Measurements from ENCODE around the gene NECTIN1. TPM values are rescaled to one million over a fixed set of nuclear protein-coding genes. Genes with fewer than 3 reads are reported as not detected.

The NECTIN1 gene
- total and polyA plus RNA-seq, 2 of the 13 experiments (the other 11 are each of a cell fraction or from before 2014, with no cell fraction given): 3.9 to 7.3 TPM

- TF ChIP-seq PRPF4 (IDR thresholded peaks at IDR 0.05; ENCODE audit: low read depth, low read length, poor library complexity, severe bottlenecking) (no peak), EP300 (IDR thresholded peaks at IDR 0.05; ENCODE audit: low read depth in 2 of 2, low read length in 2 of 2) (no peak), EP300 (CRISPR knock-in tag; IDR thresholded peaks at IDR 0.05; ENCODE audit: borderline replicate concordance) (peak; percentile 18; the same call in 1 of the 2 replicates), UBTF (CRISPR knock-in tag; IDR thresholded peaks at IDR 0.05) (peak; percentile 28; the same call in 1 of the 2 replicates), MTERF4 (CRISPR knock-in tag; IDR thresholded peaks at IDR 0.05) (0 out of 2 replicates have a peak, but pooled peaks have one; percentile 25), ZNF891 (CRISPR knock-in tag; IDR thresholded peaks at IDR 0.05) (peak; percentile 39; the same call in 1 of the 2 replicates), NCOR1 (IDR thresholded peaks at IDR 0.05; ENCODE audit: borderline replicate concordance, low read length) (0 out of 2 replicates have a peak, but pooled peaks have one; percentile 26), CTCF (CRISPR knock-in tag; IDR thresholded peaks at IDR 0.05) (0 out of 2 replicates have a peak, but pooled peaks have one; percentile 10), HNF4A (CRISPR knock-in tag; IDR thresholded peaks at IDR 0.05) (no peak; the same call in 1 of the 2 replicates), ARID4A (CRISPR knock-in tag; IDR thresholded peaks at IDR 0.05; ENCODE audit: borderline replicate concordance) (peak; percentile 39; the same call in 1 of the 2 replicates), CHCHD3 (CRISPR knock-in tag; IDR thresholded peaks at IDR 0.05) (no peak), DNMT3B (CRISPR knock-in tag; conservative IDR thresholded peaks at IDR 0.05) (no peak), POGK (CRISPR knock-in tag; conservative IDR thresholded peaks at IDR 0.05) (0 out of 2 replicates have a peak, but pooled peaks have one; percentile 38)
These were observed 16.3 kb downstream of the NECTIN1 start (continued) for GRCh38 chr11:119712459-119713358.

All from HepG2 (cell line).